Aorta (tissue), 5 donors: ENCODE results near the gene RPL36. TPM values are rescaled to one million over a fixed set of nuclear protein-coding genes. Genes with fewer than 3 reads are reported as not detected.
"Not testable (repeated sequence)": the region's sequence is repeated elsewhere in the genome, so short reads cannot be mapped to it uniquely, and the experiment has no call there.

ENCODE experiments used
- ATAC-seq: fragments of 200-7000 bp; cut with Tn5 transposase; one replicate; pipeline ENCODE4 v1.9.1; 2022; ENCODE audit warnings: moderate library complexity; ENCODE audit not compliant: low FRiP score
- DNase-seq, 2 donors: peaks; one replicate each; pipeline ENCODE4 v3.0.0-alpha.2; 2020
- H3K27ac ChIP-seq, 2 donors: one replicate each; pipeline ENCODE4 v1.5.1; 2013; ENCODE audit warnings: low read length in 2 of 2, mild to moderate bottlenecking in 2 of 2, moderate library complexity in 2 of 2, control low read depth in 1 of 2, inconsistent platforms in 1 of 2, low read depth in 1 of 2
- H3K27me3 ChIP-seq, 2 donors: one replicate each; pipeline ENCODE4 v1.6.1; 2013; ENCODE audit warnings: control low read depth in 1 of 2, low read length in 1 of 2, mild to moderate bottlenecking in 1 of 2, moderate library complexity in 1 of 2; ENCODE audit not compliant: insufficient read depth in 2 of 2, control insufficient read depth in 1 of 2
- H3K36me3 ChIP-seq, 2 donors: one replicate each; pipeline ENCODE4 v1.6.1; 2013; ENCODE audit warnings: control low read depth in 1 of 2, low read length in 1 of 2, mild to moderate bottlenecking in 1 of 2; ENCODE audit not compliant: insufficient read depth in 2 of 2, control insufficient read depth in 1 of 2
- H3K4me1 ChIP-seq, 2 donors: one replicate each; pipeline ENCODE4 v1.6.1; 2013; ENCODE audit warnings: low read length in 2 of 2, control low read depth in 1 of 2, mild to moderate bottlenecking in 1 of 2, moderate library complexity in 1 of 2; ENCODE audit not compliant: insufficient read depth in 2 of 2, control insufficient read depth in 1 of 2
- H3K4me3 ChIP-seq, 2 donors: one replicate each; pipeline ENCODE4 v1.5.1; 2013; ENCODE audit warnings: low read length in 2 of 2, control low read depth in 1 of 2, mild to moderate bottlenecking in 1 of 2
- H3K9me3 ChIP-seq: one replicate; pipeline ENCODE4 v1.6.1; 2013; ENCODE audit warnings: mild to moderate bottlenecking, low read length; ENCODE audit not compliant: control insufficient read depth
- WGBS, 2 donors: extraction: QIAGEN DNeasy Blood & Tissue Kit; methylation state at CpG; one replicate each; pipeline ENCODE4 v1.1.7; 2013; 5-methylcytosine and 5-hydroxymethylcytosine counted together
- intact Hi-C, 2 donors: fragments of 100-400 bp; cut with DNase I; formaldehyde crosslinking; loops; one replicate each; pipeline versions ENCODE4 v1.14.2 to v1.15.0; 2022
- polyA plus RNA-seq, 2 donors: library from polyadenylated mRNA; stranded (reverse); fragments of 200-250 nt; gene quantifications; one replicate each; pipeline ENCODE4 v1.2.3, GENCODE V29; 2013
- total RNA-seq, 2 donors: library from RNA; stranded (reverse); fragmentation: NEBNext Ultra II Directional; extraction: Animal tissue kit (Norgen Biotek cat#: 25700); gene quantifications; one replicate each; pipeline ENCODE4 v1.2.1, GENCODE V29; 2021
- donor health status: healthy with polysubstance abuse.
- donor health status: Bipolar disorder and iron deficiency.
- donor health status: DM: no; HTN: no; CAD: no.
- donor health status: DM: no; HTN: no; CAD: no.
- donor health status: DM: yes; HTN: yes; CAD: no.

The RPL36 gene
- total and polyA plus RNA-seq, 4 donors, result 521 to 1,438 (median 782) TPM

GRCh38 chr19:5718579-5719273 lies 28.6 kb downstream of the RPL36 start:
- Histone ChIP-seq H3K27ac (no peak overlapping the region), H3K4me3 (peak overlapping the region in 1 of 2 donors; percentile 97), H3K4me1 (peaks cover 0 to 6% of the 10 kb centered on the region in 2 donors), H3K9me3 (no peaks in the 10 kb centered on the region), H3K36me3 (no peaks in the 10 kb centered on the region), H3K27me3 (no peaks in the 10 kb centered on the region)
- ATAC-seq (no peak), DNase-seq (no peak)
- 28% methylated on average over 11 of the region's 11 CpGs for WGBS, 2 donors
- intact Hi-C loops, result no loop called here

- WGBS, 2 donors, result 1% methylated on average over 46 to 58 of the region's 58 CpGs
- peaks cover 0 to 6% of the 10 kb centered on the region in 2 donors for H3K4me1 ChIP-seq
- peak overlapping the region; percentile 62 to 77 for H3K27ac ChIP-seq
- no peaks in the 10 kb centered on the region for H3K9me3 ChIP-seq
- no peak for ATAC-seq
- no peaks in the 10 kb centered on the region for H3K27me3 ChIP-seq
- peak overlapping the region; percentile 67 to 97 for H3K4me3 ChIP-seq
- intact Hi-C loops, result no loop called here
- peak in 1 of 2 donors; percentile 57 for DNase-seq
- H3K36me3 ChIP-seq, result no peaks in the 10 kb centered on the region
Measured at GRCh38 chr19:5719274-5719960, 29.3 kb downstream of the RPL36 start.

- WGBS, 2 donors, result 0% methylated on average over 85 to 90 of the region's 90 CpGs
- Histone ChIP-seq H3K4me3 (peak within 1 kb of the TSS; percentile 67 to 97), H3K27me3 (no peaks in the 10 kb centered on the region), H3K4me1 (peaks cover 0 to 6% of the 10 kb centered on the region in 2 donors), H3K36me3 (no peaks in the 10 kb centered on the region), H3K9me3 (no peaks in the 10 kb centered on the region), H3K27ac (peak within 1 kb of the TSS; percentile 62 to 77)
- DNase-seq (peak; percentile 99), ATAC-seq (peak; percentile 99)
- intact Hi-C loops, result loop anchor here in 1 of 2 donors (1.0 to 5.0 kb wide), 3 partner anchors 30 to 184 kb away; partner anchors contain the start of genes RPL36, SAFB, SAFB2 and VMAC
Measured at GRCh38 chr19:5719961-5720790, 30.1 kb downstream of the RPL36 start, which contains the start of the genes CATSPERD and LONP1. Gene CATSPERD, plus strand, starts transcription at chr19:5720637. Its CDS starts 101 bp downstream, at chr19:5720738. Gene LONP1, minus strand, starts transcription at chr19:5720146. Its CDS starts 14 bp downstream, at chr19:5720132.

- no peak for ATAC-seq
- DNase-seq, result no peak
- 96 to 100% methylated on average over 4 of the region's 4 CpGs for WGBS, 2 donors
- H3K27ac ChIP-seq, result no peak overlapping the region
- H3K9me3 ChIP-seq, result peaks cover 2% of the 10 kb centered on the region
- intact Hi-C loops, result no loop called here
- no peak overlapping the region for H3K4me3 ChIP-seq
- H3K36me3 ChIP-seq, result no peaks in the 10 kb centered on the region
- no peaks in the 10 kb centered on the region for H3K4me1 ChIP-seq
- H3K27me3 ChIP-seq, result no peaks in the 10 kb centered on the region
Measured at GRCh38 chr19:5727453-5728050, 37.5 kb downstream of the RPL36 start.

DNA sequence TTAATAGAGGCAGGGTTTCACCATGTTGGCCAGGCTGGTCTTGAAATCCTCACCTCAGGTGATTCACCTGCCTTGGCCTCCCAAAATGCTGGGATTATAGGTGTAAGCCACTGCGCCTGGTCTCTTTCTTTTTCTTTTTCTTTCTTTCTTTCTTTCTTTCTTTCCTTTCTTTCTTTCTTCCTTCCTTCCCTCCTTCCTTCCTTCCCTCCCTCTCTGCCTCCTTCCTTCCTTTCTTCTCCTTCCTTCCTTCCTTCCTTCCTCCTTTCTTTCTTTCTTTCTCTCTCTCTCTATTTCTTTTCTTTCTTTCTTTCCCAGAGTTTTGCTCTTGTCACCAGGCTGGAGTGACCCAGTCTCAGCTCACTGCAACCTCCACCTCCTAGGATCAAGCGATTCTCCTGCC lies 43.1 kb downstream of the RPL36 start:
- H3K36me3 ChIP-seq, intact Hi-C loops, H3K27ac ChIP-seq, H3K4me1 ChIP-seq, ATAC-seq, H3K27me3 ChIP-seq, H3K9me3 ChIP-seq, H3K4me3 ChIP-seq, DNase-seq: not testable (repeated sequence)
- 77 to 81% methylated on average over 2 of the region's 2 CpGs for WGBS, 2 donors

DNA sequence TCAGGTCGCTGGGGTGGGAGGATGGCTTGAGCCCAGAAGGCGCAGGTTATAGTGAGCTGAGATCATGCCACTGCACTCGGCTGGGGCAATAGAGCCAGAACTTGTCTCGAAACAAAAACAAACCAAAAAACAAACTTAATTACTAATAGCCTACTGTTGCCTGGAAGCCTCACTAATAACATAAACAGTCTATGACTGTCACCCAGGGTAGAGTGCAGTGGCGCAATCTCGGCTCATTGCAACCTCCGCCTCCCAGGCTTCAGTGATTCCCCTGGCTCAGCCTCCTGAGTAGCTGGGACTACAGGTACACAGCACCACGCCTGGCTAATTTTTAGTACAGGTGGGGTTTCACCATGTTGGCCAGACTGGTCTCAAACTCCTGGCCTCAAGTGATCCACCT lies 48.3 kb downstream of the RPL36 start:
- Histone ChIP-seq H3K9me3 (no peaks in the 10 kb centered on the region), H3K27ac (no peak overlapping the region), H3K36me3 (no peaks in the 10 kb centered on the region), H3K4me1 (no peaks in the 10 kb centered on the region), H3K27me3 (no peaks in the 10 kb centered on the region), H3K4me3 (no peak overlapping the region)
- DNase-seq, result no peak
- intact Hi-C loops, result no loop called here
- ATAC-seq, result no peak
- WGBS, 2 donors, result 81 to 83% methylated on average over 8 of the region's 8 CpGs
